Keratinocyte (primary cell): ENCODE data around the gene INSC. TPM values are rescaled to one million over a fixed set of nuclear protein-coding genes. Genes with fewer than 3 reads are reported as not detected.

Experiments used
- DNase-seq: peaks from one replicate; pipeline ENCODE4 v3.0.0-alpha.2; 2011; ENCODE audit warnings: low read depth, missing footprints, low spot score
- FAIRE-seq: peaks from 2 replicates; lab custom pipeline; 2011; peaks lifted over from hg19 to GRCh38; lab: Jason Lieb, UNC
- H2AFZ ChIP-seq: 2 replicates; pipeline ENCODE4 v1.6.0; 2012; ENCODE audit warnings: low read length, control low read depth, inconsistent platforms; ENCODE audit not compliant: control insufficient read depth
- H3K27ac ChIP-seq: 2 replicates; pipeline ENCODE4 v1.5.1; 2011; ENCODE audit warnings: low read length; ENCODE audit not compliant: control insufficient read depth, insufficient read depth
- H3K27me3 ChIP-seq: 3 replicates; pipeline ENCODE4 v1.6.0; 2011; ENCODE audit warnings: low read length; ENCODE audit not compliant: control insufficient read depth, insufficient read depth; ENCODE audit errors: extremely low read depth
- H3K36me3 ChIP-seq, 2 experiments: 2 replicates in 1 of 2; 3 replicates in 1 of 2; pipeline ENCODE4 v1.5.1; 2011; ENCODE audit warnings: low read length in 2 of 2, mild to moderate bottlenecking in 1 of 2; ENCODE audit not compliant: control insufficient read depth in 2 of 2, insufficient read depth in 2 of 2; ENCODE audit errors: extremely low read depth in 1 of 2
- H3K4me1 ChIP-seq: 3 replicates; pipeline ENCODE4 v1.5.1; 2011; ENCODE audit warnings: low read length; ENCODE audit not compliant: control insufficient read depth, insufficient read depth; ENCODE audit errors: extremely low read depth
- H3K4me2 ChIP-seq: 3 replicates; pipeline ENCODE4 v1.6.0; 2011; ENCODE audit warnings: low read depth, low read length; ENCODE audit not compliant: control insufficient read depth, insufficient read depth; ENCODE audit errors: extremely low read depth
- H3K4me3 ChIP-seq, 3 experiments: fragments of 200-600 bp in 1 of 3; sonication (generic) in 1 of 3; 2 replicates in 2 of 3; 3 replicates in 1 of 3; pipeline ENCODE4 v1.5.1; 2011 to 2016; ENCODE audit warnings: low read length in 3 of 3, mild to moderate bottlenecking in 3 of 3, control low read depth in 2 of 3, inconsistent platforms in 1 of 3, low read depth in 1 of 3, mixed read lengths in 1 of 3, mixed run types in 1 of 3, moderate library complexity in 1 of 3; ENCODE audit not compliant: control insufficient read depth in 2 of 3, insufficient read depth in 2 of 3; ENCODE audit errors: extremely low read depth in 1 of 3
- H3K79me2 ChIP-seq: 2 replicates; pipeline ENCODE4 v1.6.0; 2012; ENCODE audit warnings: low read length; ENCODE audit not compliant: control insufficient read depth, insufficient read depth
- H3K9ac ChIP-seq: 3 replicates; pipeline ENCODE4 v1.6.0; 2011; ENCODE audit warnings: low read length; ENCODE audit not compliant: control insufficient read depth, insufficient read depth; ENCODE audit errors: extremely low read depth
- H3K9me1 ChIP-seq: 3 replicates; pipeline ENCODE4 v1.6.0; 2011; ENCODE audit warnings: low read length; ENCODE audit not compliant: control insufficient read depth, insufficient read depth; ENCODE audit errors: extremely low read depth
- H3K9me3 ChIP-seq: 2 replicates; pipeline ENCODE4 v1.5.1; 2012; ENCODE audit warnings: low read depth, low read length; ENCODE audit not compliant: control insufficient read depth
- H4K20me1 ChIP-seq: 3 replicates; pipeline ENCODE4 v1.6.0; 2011; ENCODE audit warnings: low read length; ENCODE audit not compliant: control insufficient read depth, insufficient read depth; ENCODE audit errors: extremely low read depth
- EZH2 ChIP-seq: IDR thresholded peaks from one replicate; pipeline ENCODE4 v1.6.1; 2012; ENCODE audit warnings: inconsistent platforms, mild to moderate bottlenecking, low read length, moderate library complexity
- dilution Hi-C: fragments of 300-500 bp; cut with MboI; formaldehyde crosslinking; loops from one replicate; pipeline ENCODE4 v1.7.0; 2020; ENCODE audit warnings: low sequenced_read_pairs; ENCODE audit not compliant: extremely low pct_ligation_motif_present
- polyA plus RNA-seq, 5 experiments: library from polyadenylated mRNA; depleted of rRNA in 3 of 5; stranded (reverse) in 3 of 5; stranded (forward) in 1 of 5; unstranded in 1 of 5; fragments of >200 nt; gene quantifications; 1 replicate in 1 of 5; 2 replicates in 3 of 5; 3 replicates in 1 of 5; pipeline versions ENCODE4 v1.2.1 to v1.2.3, GENCODE V29; 2011 to 2012; ENCODE audit warnings: missing spikeins in 2 of 5, low read depth in 1 of 5, low replicate concordance in 1 of 5
- TF ChIP-seq, protein P1 (sequence below), 3 experiments: IDR thresholded peaks in 1 of 3; conservative IDR thresholded peaks in 1 of 3; optimal IDR thresholded peaks in 1 of 3; 2 replicates in 2 of 3; 3 replicates in 1 of 3; pipeline versions ENCODE3 to v1.5.1; 2011; ENCODE audit warnings: low read length in 3 of 3, mild to moderate bottlenecking in 3 of 3, moderate library complexity in 2 of 3, control low read depth in 1 of 3, inconsistent platforms in 1 of 3; ENCODE audit not compliant: insufficient read depth in 2 of 3; ENCODE audit errors: extremely low read depth in 1 of 3

The INSC gene
- polyA plus RNA-seq, 1 donor (not counting 4 experiments of a cell fraction or from before 2014, with no cell fraction given) = 0.13 TPM

DNA sequence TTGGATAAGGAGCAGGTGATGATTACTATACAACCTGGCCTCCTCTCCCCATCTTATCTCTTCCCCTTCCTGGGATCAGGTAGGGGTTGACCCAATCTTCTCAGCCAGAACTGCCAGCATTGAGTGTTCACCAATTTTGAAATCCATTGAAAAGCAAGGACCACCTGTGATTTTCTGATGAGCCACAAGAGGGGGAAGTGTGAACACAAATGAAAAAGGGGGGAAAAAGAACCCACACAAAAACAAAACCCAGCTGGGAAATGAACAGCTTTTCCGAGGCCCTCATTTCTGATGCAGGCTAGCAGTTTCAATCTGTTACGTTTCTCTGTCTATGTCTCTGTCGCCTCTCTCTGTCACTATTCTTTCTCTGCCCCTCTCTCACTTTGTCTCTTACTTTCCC, 161.9 kb downstream of the INSC start:
- FAIRE-seq (no peak), DNase-seq (no peak)
- no peaks in the 10 kb centered on the region for H3K9me1 ChIP-seq
- no peaks in the 10 kb centered on the region for H3K79me2 ChIP-seq
- H3K9me3 ChIP-seq = no peaks in the 10 kb centered on the region
- no peak overlapping the region for H3K9ac ChIP-seq
- H2AFZ ChIP-seq = no peak overlapping the region
- no peak overlapping the region for H3K4me3 ChIP-seq
- no peak overlapping the region for H3K27ac ChIP-seq
- H3K4me1 ChIP-seq = no peaks in the 10 kb centered on the region
- H3K36me3 ChIP-seq = no peaks in the 10 kb centered on the region
- H3K4me2 ChIP-seq = no peak overlapping the region
- TF ChIP-seq, protein P1, sequence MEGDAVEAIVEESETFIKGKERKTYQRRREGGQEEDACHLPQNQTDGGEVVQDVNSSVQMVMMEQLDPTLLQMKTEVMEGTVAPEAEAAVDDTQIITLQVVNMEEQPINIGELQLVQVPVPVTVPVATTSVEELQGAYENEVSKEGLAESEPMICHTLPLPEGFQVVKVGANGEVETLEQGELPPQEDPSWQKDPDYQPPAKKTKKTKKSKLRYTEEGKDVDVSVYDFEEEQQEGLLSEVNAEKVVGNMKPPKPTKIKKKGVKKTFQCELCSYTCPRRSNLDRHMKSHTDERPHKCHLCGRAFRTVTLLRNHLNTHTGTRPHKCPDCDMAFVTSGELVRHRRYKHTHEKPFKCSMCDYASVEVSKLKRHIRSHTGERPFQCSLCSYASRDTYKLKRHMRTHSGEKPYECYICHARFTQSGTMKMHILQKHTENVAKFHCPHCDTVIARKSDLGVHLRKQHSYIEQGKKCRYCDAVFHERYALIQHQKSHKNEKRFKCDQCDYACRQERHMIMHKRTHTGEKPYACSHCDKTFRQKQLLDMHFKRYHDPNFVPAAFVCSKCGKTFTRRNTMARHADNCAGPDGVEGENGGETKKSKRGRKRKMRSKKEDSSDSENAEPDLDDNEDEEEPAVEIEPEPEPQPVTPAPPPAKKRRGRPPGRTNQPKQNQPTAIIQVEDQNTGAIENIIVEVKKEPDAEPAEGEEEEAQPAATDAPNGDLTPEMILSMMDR (optimal IDR thresholded peaks at IDR 0.05 in 1 of 3, IDR thresholded peaks at IDR 0.05 in 1 of 3, conservative IDR thresholded peaks at IDR 0.05 in 1 of 3; ENCODE audit: extremely low read depth in 1 of 3, insufficient read depth in 2 of 3, low read length in 3 of 3) = no peak
- TF ChIP-seq EZH2 = no peak
- H3K27me3 ChIP-seq = no peaks in the 10 kb centered on the region
- no peaks in the 10 kb centered on the region for H4K20me1 ChIP-seq
- dilution Hi-C loops = no loop called here

DNA sequence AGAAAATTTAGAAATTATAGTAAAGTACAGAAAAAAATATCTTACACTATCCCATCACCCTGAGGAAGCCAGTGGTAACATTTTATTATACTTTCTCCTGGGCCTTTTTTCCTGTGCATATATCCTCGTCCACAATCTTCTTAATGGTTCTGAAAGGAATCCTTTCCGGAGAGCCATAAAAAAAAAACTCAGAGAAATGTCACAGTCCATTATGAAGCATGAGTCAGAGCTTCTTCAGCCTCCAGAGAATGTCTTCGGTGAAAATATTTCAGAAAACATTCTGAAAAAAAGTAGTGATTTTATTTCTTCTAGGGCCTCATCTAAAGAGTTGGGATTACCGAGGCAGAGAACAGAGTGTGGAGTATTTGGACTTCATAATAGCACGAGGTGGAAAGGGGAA, 163.4 kb downstream of the INSC start:
- Histone ChIP-seq H3K36me3 (no peaks in the 10 kb centered on the region), H4K20me1 (no peaks in the 10 kb centered on the region), H3K27ac (no peak overlapping the region), H3K4me1 (no peaks in the 10 kb centered on the region), H3K4me2 (no peak overlapping the region), H3K9me1 (no peaks in the 10 kb centered on the region), H3K79me2 (no peaks in the 10 kb centered on the region), H2AFZ (no peak overlapping the region), H3K27me3 (no peaks in the 10 kb centered on the region), H3K9ac (no peak overlapping the region), H3K9me3 (no peaks in the 10 kb centered on the region), H3K4me3 (no peak overlapping the region)
- FAIRE-seq (no peak), DNase-seq (no peak)
- no peak for TF ChIP-seq EZH2
- TF ChIP-seq, protein P1 (optimal IDR thresholded peaks at IDR 0.05 in 1 of 3, IDR thresholded peaks at IDR 0.05 in 1 of 3, conservative IDR thresholded peaks at IDR 0.05 in 1 of 3; ENCODE audit: extremely low read depth in 1 of 3, insufficient read depth in 2 of 3, low read length in 3 of 3) = no peak
- dilution Hi-C loops = no loop called here
